A673 (cell line): ENCODE data around the gene SMYD3.

Experiments
- CTCF ChIP-seq: fragments of 300-800, 200-600 bp; sonication (generic); conservative IDR thresholded peaks from 2 replicates; pipeline ENCODE4 v1.5.1; 2017; ENCODE audit warnings: low read depth, mild to moderate bottlenecking, antibody characterized with exemption, low read length, moderate library complexity, mixed read lengths
- EZH2 ChIP-seq: fragments of 200-600 bp; sonication (generic); IDR thresholded peaks from 2 replicates; pipeline ENCODE4 v1.6.1; 2017; ENCODE audit warnings: borderline replicate concordance, low read depth, mild to moderate bottlenecking, mixed read lengths, antibody characterized with exemption, low read length; ENCODE audit not compliant: poor library complexity, severe bottlenecking

- TF ChIP-seq CTCF, result no peak
- TF ChIP-seq EZH2, result no peak
These were observed 569.6 kb downstream of the SMYD3 start for GRCh38 chr1:245937316-245938045.
